ENCODE data around the gene FAM187B.

FAM187B gene

DNA sequence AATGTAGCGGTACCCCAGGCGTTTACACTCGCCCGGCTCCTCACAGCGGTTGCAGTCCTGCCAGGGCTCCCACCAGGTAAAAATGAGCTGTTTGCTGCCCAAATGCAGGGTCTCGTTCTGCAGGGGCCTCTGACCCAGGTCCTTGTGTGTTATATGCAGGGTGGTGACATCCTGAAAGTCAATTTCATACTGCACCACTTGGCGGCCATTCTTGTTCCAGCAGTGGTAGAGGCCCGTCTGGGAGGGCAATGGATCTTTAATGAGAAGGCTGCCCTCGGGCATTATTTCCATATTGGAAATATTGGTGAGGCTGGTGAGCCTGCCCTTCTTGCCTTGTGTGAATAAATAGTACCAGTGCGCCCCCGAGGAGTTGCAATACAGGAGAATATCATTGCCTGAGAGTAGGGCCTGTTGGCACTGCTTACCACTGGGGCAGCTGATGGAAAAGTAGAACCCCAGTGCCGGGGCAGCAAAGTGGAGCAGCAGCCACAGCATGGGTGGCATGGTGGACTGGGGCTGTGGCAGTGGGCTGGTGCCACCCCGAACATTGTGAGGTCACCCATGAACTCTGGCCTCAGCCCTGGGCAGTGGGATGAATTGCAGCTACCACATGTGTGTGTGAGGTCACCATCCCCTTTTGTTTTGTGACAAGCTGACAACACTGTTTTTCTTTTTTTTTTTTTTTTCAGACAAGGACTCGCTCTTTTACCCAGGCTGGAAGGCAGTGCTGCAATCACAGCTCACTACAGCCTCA, at the start of gene FAM187B:
FAM187B (minus strand) TSS at position 563 of the 754 bp plus-strand sequence; CDS start at position 504, 59 bp downstream.
- no peak for DNase-seq (ENCODE audit: low read depth)

DNA sequence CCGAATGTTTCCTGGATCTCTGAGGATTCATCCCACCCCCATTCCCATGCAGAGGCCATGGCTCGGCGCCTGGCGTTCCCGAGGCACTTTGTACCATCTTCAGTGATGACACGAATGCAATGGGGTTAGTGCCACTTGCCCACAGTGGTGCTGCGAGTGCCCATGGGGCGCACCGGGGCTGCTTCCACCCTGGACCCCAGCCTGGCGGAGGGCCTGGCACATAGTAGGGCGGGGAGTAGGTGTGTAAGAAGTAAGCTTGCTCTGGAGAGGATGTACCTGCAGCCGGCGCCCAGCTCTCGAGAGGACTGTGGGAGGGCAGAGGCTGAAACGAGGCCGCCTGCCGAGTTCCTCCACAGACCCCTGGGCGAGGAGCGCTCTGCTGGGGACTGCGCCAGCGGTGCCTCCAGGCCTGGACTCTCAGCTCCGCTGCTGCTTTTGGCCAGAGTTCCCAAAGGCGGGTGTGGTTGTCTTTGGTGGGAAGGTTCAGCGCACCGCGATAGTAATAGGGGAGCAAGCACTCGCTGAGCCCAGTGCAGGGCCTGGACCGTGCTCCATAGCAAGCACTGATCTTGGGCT, 48.3 kb upstream of the FAM187B start:
- DNase-seq (ENCODE audit: low read depth): no peak

DNA sequence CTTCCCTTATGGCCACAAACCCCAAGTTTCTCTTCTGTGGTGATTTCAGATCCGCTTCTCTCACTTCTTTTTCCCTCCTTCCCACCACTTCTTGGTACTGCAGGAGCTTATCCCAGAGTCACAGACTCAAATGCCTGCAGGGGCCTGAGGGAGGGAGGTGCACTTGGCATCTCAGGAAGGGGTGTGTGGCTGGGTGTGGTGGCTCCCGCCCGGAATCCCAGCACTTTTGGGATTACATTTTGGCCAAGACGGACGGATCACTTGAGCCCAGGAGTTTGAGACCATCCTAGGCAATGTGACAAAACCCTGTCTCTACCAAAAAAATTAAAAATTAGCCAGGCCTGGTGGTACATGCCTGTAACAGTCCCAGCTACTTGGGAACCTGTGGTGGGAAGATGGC, 45.8 kb upstream of the FAM187B start:
- no peak for DNase-seq (ENCODE audit: low read depth)

DNA sequence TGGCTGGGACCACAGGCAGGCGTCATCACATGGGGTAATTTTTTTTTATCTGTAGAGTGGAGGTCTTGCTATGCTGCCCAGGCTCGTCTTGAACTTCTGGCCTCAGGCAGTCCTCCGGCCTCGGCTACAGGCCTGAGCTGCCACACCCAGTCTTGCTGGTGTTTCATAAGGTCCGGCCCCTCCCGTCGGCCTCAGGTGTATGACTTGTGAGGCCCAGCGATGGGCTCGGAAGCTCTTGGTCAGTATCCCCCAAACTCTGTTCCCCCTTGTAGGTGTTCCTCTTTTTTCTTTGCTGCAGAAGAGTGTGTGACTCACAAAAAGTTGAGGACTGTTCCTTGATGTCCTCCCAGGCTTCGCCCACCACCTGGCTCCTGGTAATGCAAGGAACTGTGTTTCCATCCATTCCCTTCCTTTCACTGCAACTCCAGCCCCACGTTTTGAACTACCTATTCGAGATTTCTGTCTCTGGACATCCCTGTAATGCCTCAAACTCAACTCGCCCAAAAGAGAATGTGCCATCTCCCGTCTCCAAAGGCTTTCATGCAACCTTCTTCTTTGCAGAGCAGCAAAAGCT, 45.2 kb upstream of the FAM187B start:
- no peak for DNase-seq (ENCODE audit: low read depth)

DNA sequence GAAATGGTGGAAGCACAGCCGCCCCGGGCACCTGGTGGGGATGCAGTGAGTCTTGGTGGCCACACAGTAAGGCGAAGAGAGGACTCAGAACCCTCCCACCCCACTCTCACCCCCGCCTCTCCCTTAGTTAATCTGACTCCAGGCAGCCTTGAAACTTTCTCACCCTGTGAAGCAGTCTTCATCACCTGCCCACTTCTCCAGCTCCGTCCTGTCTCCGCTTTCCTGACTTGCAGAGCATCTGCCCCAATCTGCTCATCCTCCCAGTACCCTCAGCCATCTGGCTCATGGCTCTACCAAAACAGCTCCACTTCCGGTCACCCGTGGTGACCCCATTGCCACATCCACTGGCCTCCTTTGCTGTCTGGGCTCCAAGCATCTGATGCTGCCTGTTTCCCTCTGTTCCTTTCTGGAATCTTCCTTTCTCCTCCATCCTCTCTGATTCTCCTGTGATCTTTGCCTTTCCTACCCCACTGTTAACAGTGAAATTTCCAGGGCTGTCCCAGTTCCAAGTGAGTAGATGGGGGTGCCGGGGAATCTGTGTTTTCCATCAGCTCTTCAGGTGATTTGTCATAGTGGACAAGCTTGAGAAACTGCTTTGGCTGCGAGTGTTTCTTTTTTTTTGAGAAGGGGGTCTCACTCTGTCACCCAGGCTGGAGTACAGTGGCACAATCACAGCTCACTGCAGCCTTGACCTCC, 44.6 kb upstream of the FAM187B start:
- no peak for DNase-seq (ENCODE audit: low read depth)

DNA sequence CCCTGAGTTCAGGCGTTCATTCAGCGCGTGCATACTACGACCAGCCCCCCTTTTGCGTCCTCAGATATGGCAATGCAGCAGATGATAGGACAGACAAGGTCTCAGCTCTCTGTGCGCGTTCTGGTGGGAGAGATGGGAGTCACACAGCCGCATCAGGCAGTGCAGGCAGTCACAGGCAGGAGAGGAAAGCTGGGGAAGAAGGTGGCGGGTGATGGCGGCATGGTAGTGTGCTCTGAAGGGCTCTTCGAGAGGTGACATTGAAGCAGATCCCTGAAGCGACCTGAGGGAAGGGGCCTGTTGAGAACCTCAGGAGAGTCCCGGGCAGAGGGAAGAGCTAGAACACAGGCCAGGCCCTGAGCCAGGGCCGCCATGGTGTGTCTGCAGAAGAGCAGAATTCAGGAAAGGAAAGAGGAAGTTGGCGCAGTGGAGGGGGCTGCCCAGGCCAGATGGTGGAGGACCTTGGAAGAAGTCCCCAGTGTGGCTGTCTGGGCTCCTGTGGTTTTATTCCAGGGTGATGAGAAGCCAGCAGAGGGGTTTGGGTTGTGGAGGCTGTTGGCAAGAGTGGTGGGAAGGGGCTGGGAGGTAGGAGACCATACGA, 43.7 kb upstream of the FAM187B start:
- no peak for DNase-seq (ENCODE audit: low read depth)

DNA sequence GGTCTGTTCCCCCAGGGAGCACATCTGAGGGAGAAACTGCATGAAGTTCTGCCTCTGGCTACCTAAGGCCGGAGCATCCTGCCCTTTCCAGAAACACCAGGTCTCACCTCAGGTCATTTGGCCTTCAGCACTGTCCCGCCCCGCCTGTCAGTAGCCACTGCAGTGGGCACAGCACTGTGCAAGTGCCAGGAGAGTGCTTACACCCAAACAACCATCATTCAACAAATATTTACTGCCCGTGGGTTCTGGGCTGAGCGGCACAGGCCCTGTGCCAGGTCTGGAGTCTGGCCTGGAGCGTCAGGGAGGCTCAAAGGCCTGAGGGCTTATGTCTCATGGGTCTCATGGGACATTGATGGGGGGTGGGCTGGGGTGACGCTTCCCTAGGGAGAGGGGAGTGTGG, 43.0 kb upstream of the FAM187B start:
- DNase-seq (ENCODE audit: low read depth): no peak

DNA sequence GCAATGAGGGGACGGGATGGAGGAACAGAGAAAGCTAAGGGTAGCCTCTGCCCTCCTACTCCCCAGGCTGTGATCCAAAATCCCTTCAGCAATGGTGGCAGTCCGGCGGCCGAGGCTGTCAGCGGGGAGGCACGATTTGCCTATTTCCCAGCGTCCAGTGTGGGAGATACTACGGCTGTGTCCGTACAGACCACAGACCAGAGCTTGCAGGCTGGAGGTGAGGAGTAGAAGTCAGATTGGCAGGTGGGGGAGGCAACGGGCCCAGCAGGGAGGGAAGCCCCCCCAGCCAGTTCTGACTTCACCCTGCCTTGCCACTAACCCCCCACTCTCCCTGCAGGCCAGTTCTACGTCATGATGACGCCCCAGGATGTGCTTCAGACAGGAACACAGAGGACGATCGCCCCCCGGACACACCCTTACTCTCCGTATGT, 41.9 kb upstream of the FAM187B start:
- DNase-seq (ENCODE audit: low read depth): no peak

DNA sequence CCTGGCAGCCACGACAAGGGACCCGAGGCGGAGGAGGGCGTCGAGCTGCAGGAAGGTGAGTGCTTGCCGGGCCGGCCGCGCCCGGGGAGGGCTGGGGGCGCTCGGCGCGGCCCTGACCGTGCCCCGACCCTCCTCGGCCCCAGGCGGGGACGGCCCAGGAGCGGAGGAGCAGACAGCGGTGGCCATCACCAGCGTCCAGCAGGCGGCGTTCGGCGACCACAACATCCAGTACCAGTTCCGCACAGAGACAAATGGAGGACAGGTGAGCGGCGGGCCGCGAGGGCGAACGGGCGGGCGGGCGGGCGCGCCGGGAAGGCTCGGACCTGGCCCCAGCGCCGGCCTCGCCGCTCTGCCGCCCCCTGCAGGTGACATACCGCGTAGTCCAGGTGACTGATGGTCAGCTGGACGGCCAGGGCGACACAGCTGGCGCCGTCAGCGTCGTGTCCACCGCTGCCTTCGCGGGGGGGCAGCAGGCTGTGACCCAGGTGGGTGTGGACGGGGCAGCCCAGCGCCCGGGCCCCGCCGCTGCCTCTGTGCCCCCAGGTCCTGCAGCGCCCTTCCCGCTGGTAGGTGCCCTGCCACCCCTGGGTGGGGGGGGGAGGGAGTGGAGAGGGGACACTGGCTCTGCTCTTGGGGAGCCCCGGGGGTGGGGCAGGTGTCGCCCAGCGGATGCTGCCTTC, 41.0 kb upstream of the FAM187B start:
- peak; percentile 77 for DNase-seq (ENCODE audit: low read depth)

DNA sequence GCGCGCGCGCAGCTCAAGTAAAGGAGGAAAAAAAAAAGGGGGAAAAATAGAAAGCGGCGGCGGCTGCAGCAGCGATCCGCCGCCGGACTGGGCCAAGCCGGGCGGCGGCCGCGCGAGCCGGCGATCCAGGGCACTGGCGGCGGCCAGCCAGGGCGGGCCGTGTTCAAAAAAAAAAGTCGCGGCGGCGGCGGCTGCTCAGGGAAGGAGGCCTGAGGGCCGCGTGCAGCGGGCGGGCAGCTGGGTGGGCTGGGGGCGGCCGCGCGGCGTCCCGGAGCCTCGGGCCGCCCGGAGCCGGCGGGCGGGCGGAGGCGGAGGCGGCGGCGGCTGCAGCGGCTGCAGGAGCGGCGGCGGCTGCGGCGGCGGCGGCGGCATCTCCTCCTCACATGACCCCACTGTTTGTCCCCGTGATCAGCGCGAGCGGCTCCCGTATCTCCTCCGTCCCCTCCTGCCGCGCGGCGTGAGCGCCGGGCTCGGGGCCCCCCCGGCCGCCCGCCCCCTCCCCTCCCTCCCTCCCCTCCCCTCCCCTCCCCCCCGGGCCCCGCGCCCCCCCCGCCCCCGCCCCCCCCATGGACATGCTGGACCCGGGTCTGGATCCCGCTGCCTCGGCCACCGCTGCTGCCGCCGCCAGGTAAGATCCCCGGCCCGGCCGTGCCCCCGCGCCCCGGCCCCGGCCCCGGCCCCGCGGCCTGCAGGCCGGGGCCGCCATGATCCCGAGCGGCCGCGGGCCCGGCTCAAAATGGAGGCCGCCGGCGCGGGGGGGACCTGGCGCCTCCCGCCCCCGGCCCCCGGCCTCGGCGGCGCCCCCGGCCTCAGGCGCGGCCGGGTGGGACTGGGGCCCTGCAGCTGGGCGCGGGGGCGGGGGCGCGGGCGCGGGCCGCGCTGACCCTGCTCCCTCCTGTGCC, 40.2 kb upstream of the FAM187B start, which contains the start of gene USF2:
USF2 (plus strand) TSS at position 427 of the 902 bp plus-strand sequence; CDS start at position 567, 140 bp downstream.
- peak; percentile 71 for DNase-seq (ENCODE audit: low read depth)

DNA sequence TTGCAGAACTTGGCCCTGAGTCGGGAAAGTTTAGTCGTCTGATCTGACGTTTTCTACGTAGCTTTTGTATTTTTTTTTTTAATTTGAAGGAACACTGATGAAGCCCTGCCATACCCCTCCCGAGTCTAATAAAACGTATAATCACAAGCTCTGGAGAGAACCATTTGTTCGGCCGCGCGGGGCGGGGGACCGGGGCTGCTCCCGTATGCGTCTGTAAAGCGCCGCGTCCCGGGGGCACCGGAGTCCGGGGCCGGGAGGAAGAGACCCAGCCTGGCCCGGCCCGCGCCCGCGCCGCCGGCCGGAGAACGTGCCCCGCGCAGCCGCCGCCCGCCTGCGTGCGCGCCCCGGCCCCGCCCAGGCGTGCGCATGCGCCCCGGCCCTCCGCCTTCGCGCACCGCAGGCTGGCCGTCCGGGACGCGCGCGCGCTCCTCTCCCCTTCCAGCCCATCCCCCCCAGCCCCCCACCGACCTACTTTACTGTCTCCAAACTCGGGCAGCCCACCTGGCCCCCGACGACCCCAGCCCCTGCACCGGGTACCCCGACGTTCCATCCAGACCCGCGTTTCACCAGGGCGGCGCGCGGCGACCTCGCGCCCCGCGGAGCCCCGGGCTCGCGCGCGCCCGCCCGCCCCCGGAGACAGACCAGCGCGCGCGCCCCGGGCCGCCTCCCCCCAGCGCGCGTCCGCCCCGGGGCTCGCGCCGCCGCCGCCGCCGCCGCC, 39.4 kb upstream of the FAM187B start:
- DNase-seq (ENCODE audit: low read depth): peak; percentile 78

DNA sequence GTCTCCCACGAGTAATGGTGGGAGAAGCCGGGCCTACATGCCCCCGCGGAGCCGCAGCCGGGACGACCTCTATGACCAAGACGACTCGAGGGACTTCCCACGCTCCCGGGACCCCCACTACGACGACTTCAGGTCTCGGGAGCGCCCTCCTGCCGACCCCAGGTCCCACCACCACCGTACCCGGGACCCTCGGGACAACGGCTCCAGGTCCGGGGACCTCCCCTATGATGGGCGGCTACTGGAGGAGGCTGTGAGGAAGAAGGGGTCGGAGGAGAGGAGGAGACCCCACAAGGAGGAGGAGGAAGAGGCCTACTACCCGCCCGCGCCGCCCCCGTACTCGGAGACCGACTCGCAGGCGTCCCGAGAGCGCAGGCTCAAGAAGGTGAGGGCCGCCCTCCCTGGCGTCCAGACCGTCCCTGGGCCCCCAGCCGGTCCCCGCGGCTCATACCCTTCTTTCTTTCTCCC, 38.8 kb upstream of the FAM187B start:
- DNase-seq (ENCODE audit: low read depth): peak; percentile 26

DNA sequence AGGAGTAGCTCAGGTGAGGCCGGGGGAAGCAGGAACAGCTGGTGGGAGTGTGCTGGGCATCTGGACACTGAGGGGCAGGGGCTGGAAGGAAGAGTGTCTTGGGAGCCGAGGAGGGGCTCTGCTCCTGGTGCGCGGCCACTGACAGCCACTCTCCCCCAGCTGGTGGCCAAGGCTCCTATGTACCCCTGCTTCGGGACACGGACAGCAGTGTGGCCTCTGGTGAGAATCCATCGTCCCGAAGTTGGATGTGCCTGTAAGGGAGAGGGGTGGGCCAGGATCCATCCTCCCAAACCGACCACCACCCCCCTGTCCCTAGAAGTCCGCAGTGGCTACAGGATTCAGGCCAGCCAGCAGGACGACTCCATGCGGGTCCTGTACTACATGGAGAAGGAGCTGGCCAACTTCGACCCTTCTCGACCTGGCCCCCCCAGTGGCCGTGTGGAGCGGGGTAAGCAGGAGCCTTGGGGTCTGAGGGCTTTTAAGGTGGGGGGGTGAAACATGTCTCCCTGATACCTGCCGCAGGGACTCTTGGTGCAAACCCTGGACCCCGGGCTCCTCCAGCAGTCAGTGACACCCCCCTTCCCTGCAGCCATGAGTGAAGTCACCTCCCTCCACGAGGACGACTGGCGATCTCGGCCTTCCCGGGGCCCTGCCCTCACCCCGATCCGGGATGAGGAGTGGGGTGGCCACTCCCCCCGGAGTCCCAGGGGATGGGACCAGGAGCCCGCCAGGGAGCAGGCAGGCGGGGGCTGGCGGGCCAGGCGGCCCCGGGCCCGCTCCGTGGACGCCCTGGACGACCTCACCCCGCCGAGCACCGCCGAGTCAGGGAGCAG, 38.2 kb upstream of the FAM187B start:
- no peak for DNase-seq (ENCODE audit: low read depth)

DNA sequence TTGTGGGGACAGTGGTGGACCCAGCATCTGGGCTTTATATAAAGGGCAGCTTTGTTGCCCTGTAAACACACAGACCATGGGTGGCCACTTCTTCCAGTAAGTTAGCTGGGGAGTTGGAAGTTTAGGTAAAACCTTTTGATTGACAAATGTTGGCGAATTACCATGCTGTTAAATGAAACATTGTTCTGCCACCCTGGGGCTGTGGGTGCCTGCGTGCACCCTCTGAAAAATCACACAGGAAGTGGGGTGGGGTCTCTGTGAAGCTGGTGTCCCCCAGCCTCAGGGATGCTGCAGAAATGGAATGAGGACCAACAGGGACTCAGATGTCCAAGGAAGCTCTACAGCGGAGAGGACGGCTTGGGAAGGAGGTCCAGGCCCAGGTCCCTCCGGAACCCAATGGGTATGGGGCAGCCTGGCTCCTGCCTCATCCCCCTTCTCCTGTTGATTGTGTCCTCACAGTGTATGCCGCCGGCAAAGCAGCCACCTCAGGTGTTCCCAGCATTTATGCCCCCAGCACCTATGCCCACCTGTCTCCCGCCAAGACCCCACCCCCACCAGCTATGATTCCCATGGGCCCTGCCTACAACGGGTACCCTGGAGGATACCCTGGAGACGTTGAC, 37.5 kb upstream of the FAM187B start:
- no peak for DNase-seq (ENCODE audit: low read depth)

DNA sequence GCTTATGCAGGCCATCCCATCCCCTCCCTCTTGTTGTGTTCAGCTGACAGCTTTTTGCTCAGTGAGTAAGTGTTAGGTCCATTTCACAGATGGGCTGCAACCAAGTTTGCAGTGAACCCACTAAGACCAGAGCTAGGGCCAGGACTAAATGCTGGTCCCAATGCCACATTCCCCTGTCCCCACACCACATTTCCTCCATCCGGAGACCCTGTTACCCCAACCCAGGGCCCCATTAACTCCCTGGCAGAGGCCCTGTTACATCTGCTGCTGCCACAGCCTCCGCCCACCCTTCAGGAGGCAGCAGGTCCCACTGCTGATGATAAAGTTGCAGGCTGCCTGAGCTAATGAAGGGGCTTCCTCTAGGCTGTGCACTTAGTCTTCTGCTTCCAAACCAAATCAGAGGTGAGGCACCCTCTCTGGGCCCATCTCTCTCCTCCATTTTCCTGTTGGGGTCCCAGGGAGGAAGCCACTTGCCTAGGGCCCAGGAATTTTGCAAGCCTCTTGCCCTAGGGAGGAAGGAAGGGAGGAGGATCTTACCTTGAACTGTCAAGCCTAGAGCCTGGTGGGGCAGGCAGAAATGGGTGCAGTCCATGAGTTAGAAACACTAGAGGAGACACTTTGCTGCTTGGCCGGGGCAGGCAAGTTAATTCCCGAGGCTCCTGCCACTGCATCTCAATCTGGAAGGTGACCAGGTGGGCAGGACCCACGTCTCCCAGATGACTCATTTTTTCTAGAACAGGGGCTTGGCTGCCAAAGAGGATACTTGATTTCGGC, 36.8 kb upstream of the FAM187B start:
- no peak for DNase-seq (ENCODE audit: low read depth)

DNA sequence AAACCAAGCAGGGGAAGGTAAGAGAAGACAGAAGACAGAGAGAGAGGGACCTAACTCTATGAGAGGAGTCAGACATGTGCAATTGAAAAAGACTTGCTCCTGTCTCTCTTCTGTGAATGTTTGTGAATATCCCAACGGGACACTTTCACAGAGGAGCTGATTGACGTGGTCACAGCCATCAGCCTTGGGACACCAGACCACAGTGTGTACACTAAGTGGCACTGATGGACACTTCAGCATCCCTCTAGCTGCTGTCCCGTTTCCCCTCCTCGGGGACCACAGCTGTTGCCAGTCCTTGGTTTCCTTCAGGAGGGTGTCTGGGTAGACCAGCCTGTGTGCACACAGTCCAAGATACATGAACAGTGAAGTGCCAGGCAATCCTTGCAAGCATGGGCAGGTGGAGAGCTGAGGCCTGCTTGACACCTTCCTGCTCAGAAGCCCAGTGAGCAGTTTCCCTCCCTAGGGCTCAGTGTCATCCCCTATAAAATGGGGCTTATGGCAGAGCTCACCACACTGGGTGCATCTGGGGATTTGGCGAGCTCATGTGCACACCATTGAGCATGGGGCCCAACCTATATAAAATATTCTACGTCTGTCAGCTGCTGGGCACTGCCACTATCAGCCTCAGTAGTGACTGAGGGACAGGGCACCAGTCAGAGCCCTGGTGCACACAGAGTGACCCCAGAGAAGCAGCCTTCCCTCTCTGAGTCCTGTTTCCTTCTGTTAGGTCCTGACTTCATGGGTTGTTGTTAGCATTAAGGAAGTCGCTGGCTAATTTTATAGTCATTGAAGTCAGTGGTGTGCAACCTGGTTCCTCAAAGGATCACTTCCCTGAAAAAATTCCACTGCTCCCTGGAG, 36.0 kb upstream of the FAM187B start:
- DNase-seq (ENCODE audit: low read depth): no peak

Measured in activated T-cell treated with anti-CD3 and anti-CD28 coated beads for 48 hours (primary cell).